GM19372 (cell line): ENCODE measurements around the gene WNT9B.
"Not testable (repeated sequence)": the region's sequence is repeated elsewhere in the genome, so short reads cannot be mapped to it uniquely, and the experiment has no call there.

Source experiments
- ATAC-seq: cut with Tn5 transposase; IDR thresholded peaks from one replicate; pipeline ENCODE4 v1.9.1; 2021; ENCODE audit warnings: mild to moderate bottlenecking, low read depth, moderate library complexity; ENCODE audit not compliant: unreplicated experiment

Gene WNT9B

DNA sequence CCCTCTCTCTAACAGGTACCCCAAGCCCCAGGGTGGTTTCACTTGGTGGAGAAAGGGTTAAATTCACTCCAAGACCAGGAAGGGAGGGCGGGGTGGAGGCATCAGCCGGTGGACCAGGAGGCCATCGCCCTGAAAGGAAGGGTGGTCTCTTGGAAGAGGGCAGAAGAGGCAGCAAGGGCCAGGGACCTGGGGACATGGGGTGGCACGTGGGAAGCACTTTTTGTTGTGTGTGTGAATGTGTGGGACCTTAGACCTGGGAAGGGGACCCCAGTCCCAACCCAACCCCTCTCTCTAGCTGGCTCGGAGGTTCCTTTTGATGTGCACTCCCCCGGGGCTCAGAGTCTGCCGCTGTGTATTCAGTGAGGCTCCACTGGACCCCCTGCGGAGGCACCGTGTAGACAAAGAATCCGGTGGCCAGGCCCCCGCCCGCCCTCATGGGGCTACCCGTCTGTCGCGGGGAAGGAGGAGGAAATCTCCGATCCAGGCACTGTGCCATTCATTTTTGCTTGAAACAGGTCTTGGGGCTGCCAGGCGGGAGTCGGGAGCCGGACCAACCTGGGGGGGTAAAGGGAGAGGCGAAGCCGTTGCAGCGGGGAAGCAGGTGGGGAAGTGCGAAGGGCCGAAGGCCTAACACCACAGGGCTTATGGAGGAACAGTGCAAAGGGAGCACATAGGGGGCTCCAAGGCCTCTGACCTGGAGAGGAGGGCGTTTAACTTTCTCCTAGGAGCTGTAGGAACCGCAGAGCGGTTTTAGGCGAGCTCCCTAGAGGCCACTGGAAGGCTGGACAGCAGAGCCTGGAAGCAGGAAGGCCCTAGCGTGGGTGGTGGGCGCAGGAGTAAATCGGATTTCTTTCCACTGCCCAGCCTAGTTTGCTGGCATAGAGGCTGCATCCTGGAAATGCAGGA lies 29.6 kb upstream of the WNT9B start:
- no peak for ATAC-seq

- ATAC-seq = no peak
Observed at GRCh38 chr17:46822388-46822921, 28.9 kb upstream of the WNT9B start.

DNA sequence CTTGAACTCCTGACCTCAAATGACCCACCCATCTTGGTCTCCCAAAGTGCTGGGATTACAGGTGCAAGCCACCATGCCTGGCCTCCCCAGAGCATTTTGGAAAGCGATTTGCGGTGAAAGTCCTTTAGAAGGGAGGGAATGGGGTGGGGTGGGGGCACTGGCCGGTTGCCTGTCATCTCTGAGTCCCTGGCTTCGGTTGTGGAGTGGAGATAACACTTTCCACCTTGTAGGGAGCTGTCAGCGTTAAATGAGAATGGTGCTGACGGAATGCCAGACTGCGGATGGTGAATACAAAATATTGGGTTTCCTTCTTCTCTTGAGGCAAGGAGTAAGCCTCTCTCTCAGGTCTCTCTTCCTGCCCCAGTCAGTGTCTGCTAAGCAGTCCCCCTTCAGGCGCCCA lies 27.7 kb upstream of the WNT9B start:
- ATAC-seq = no peak

DNA sequence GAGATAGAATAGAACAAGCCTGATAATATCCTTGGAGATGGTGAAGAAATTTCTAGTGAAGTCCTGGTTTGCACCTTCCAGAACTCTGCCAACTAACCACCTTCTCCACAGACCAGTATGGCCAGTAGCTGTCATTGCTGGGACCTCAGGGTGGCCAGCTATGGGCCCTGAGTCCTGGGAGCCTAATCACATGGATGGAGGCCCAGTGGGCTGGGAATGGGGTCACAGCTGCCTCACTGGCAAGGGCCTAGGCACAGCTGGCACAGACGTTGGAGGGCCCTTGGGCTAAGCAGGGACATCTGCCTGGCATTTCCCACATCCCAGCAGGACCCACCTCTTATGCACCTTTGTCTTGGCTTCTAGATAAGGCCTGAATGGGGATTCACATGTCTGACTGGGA lies 25.3 kb upstream of the WNT9B start:
- no peak for ATAC-seq

DNA sequence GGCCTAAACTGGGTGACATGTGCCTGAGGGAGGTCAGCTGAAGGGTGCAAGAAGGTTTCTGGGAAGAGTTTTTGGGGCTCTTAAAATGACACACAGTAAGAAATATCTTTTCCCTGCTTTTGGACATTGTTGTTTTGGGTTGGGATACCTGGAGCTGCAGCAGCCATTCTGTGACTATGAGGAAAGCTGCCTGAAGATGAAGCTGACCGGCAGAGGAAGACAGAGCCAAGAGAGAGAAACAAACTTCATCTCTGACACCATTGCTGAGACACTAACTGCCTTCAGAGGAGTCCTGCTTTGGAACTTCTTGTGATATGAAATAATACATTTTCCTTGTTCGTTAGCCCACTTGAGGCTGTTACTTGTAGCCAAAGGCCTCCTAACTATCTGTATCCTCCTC lies 24.1 kb upstream of the WNT9B start:
- no peak for ATAC-seq

GRCh38 chr17:46831573-46832330 lies 19.6 kb upstream of the WNT9B start:
- ATAC-seq = no peak

GRCh38 chr17:46832331-46832821 lies 19.0 kb upstream of the WNT9B start:
- no peak for ATAC-seq

DNA sequence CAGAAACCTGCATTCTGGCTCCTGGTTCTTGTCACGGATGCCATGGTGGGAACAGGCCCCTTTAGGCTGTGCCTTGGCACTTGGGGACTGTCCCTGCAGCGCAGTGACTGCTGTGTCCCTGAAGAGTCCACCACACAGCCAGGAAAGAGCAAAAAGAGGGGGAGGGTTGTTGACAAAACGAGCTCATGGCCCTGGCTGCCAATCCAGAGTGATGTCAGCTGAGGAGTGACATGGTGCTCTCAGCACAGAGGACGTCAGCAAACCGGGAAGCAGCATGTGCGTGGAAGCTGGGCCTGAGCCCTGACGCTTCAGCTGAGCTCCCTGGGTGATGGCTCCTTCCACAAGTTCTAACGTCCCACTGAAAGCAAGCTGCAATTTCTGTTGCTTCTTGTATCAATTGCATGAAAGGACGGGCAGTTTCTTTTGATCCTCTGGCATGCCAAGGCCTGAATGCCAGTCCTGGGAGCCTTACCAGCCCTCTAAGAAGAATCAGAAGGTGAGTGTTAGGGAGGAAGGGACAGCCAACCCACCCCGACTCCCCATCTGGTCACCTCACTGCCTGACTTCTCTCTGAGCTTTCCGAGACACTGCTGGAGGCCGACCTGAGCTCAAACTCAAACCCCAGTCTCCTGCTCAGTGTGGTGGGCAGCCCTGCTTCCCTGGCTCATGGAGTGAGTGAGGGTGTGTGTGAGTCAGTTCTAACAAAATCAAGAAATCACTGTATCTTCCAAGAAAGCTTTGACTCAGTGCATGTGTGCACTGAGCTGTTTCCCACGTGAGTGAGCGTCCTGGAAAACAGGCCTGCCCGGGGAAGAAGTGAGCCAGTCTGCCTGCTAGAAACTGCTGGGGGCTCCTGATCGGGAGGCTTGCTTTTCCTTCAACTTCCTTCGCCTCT lies 18.2 kb upstream of the WNT9B start:
- no peak for ATAC-seq

GRCh38 chr17:46833840-46834208 lies 17.6 kb upstream of the WNT9B start:
- ATAC-seq = no peak

GRCh38 chr17:46834846-46835245 lies 16.5 kb upstream of the WNT9B start:
- ATAC-seq = no peak

- ATAC-seq = no peak
Observed at GRCh38 chr17:46836500-46836899, 14.9 kb upstream of the WNT9B start.

DNA sequence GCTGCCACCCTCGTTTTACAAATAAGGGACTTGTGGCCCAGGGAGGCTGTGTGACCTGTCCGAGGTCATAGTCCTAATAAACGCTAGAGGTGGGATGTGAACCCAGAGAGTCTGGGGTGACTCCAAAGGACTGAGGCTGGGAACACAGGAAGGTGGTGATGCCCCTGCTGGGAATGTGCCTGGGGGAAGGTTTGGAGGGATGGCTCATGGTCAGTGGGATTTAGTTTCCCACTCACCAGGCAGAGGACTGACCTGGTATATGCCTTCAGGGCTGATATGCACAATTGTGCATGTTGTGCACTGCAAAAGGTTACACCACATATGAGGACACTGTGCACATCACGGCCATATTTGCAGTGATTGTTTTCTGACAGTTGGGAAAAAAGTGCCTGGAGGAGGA lies 13.9 kb upstream of the WNT9B start:
- ATAC-seq = no peak

DNA sequence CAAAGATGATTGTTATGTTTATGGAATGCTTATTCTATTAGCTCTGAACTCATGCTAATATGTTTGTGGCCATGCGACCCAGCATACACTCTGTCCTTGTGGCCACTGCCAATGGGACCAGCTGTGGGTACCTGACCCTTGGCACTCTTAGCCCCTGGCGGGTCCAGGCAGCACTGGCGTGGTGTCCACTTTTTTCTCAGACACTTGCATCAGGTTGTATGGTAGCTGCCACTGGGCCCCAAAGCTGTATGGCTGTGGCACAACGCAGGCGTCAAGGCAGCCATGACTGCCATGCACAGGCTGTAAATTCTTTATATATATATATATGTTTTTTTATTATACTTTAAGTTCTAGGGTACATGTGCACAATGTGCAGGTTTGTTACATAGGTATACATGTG lies 12.2 kb upstream of the WNT9B start:
- no peak for ATAC-seq

- ATAC-seq = not testable (repeated sequence)
Observed at GRCh38 chr17:46840596-46840995, 10.8 kb upstream of the WNT9B start.

DNA sequence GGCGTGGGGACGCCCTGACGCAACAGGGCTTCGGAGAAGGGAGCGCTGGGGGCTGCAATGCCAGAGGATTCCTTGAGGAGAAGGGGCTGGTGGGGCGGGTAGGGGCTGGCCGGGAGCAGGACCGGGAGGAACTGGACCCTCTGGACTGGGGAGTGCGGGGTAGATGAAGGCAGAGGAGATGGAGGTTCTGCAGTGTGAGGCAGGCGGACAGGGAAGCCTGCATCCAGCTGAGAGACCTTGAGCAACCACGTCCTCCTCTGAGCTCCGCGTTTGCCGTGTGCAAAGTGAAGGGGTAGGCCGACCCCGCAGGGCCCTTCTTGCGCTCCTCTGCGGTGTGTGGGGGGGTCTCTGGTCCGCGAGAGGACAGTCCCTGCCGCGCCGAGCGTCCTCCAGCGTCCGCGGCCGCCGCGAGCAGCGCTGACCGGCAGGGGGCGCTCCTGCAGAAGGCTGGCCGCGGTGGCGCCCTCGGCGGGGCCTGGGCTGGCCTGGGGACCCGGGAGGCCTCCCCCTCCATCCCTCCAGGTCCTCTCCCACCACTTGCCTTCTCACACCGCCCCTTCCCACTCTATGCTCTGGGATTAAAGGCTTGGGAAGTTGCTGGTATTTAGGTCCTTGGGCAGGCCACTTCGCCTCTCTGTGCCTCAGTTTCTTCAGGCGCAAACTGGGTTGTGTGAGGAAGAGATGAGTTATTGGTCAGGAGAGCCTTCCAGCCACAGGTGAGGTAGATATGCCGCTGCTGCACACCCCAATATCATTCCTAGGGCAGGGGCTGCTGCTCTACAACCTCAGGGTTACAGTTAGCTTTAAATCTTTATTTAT lies 9.6 kb upstream of the WNT9B start:
- no peak for ATAC-seq

DNA sequence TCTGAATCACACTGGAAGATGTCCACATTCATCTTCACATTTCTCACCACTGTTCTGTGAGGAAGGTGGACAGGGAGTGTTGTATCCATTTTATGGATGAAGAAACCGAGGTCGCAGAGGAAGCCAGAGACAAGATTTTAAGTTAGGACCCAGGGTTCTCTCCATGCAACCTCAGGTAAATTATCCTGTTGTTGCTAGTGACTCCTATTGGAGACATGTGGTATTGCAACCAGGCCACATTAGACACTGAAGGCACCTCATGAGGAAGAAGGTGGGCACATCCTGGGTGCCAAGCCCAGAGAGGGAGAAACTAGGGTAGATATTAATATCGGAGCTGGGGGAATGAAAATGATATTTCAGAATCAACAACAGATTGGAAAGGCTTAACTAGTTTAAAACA lies 8.5 kb upstream of the WNT9B start:
- no peak for ATAC-seq

- no peak for ATAC-seq
Observed at GRCh38 chr17:46847204-46848191, 3.9 kb upstream of the WNT9B start.

GRCh38 chr17:46848534-46848933 lies 2.8 kb upstream of the WNT9B start:
- ATAC-seq = no peak

DNA sequence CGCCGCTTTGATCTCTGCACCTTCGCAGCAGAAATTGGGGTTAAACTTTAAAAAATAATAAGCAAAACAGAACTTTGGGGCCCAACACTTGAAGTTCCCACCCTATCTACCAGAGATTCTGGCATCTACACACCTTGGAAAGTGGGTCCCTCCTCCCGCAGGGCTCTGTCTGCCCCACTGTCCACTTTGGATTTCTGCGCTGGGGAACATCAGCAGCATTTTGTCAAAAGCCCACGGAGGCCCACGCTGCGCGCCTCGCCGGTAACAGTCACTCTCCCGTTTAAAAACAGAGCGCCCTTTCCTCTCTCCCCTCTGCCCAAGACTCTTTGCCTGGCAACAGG lies 725 bp upstream of the WNT9B start:
- ATAC-seq = no peak
